HepG2 (cell line): ENCODE data around the gene PIAS1. TPM values are rescaled to one million over a fixed set of nuclear protein-coding genes. Genes with fewer than 3 reads are reported as not detected.
"Not testable (repeated sequence)": the region's sequence is repeated elsewhere in the genome, so short reads cannot be mapped to it uniquely, and the experiment has no call there.

Experiments
- ATAC-seq: fragments of 200-7000 bp; cut with Tn5 transposase; 3 replicates; pipeline ENCODE4 v1.9.1; 2020; ENCODE audit warnings: mild to moderate bottlenecking, moderate library complexity
- BruUV-seq: library from RNA; stranded (reverse); fragments of 400-500 nt; replicated peaks from 2 replicates; lab custom pipeline; 2021; lab: Mats Ljungman, UMichigan
- CTCF ChIA-PET: fragments of 300-600 bp; formaldehyde crosslinking; extraction: SDS; loops from one replicate; lab custom pipeline; 2021; ENCODE audit warnings: low total read pairs, inconsistent platforms, low intra/inter-chr PET ratio; lab: Yijun Ruan, JAX
- POLR2A ChIA-PET: fragments of 350-600 bp; sonication (Branson Sonifier 250); formaldehyde crosslinking; loops from one replicate; lab custom pipeline; 2020; ENCODE audit warnings: antibody characterized with exemption, inconsistent platforms; lab: Yijun Ruan, JAX
- DNase-seq: peaks from one replicate; pipeline ENCODE4 v3.0.0-alpha.2; 2015; ENCODE audit warnings: low spot score
- FAIRE-seq: peaks from 3 replicates; lab custom pipeline; 2011; peaks lifted over from hg19 to GRCh38; lab: Jason Lieb, UNC
- H2AFZ ChIP-seq: one replicate; pipeline ENCODE4 v1.6.1; 2011; ENCODE audit warnings: low read length, inconsistent platforms
- H3K27ac ChIP-seq: fragments of 300-600 bp; 3 replicates; pipeline ENCODE4 v1.8.0; 2011; ENCODE audit warnings: mixed run types, mild to moderate bottlenecking, mixed read lengths, low read length, inconsistent platforms; ENCODE audit not compliant: insufficient read depth; ENCODE audit errors: extremely low read length
- H3K27me3 ChIP-seq, 2 experiments: fragments of 200-600 bp in 1 of 2; 2 replicates in 1 of 2; 3 replicates in 1 of 2; pipeline versions ENCODE4 v1.6.0 to v1.8.0; 2011; ENCODE audit warnings: low read length in 2 of 2, mild to moderate bottlenecking in 2 of 2, moderate library complexity in 2 of 2, inconsistent platforms in 1 of 2; ENCODE audit not compliant: insufficient read depth in 2 of 2, control insufficient read depth in 1 of 2
- H3K36me3 ChIP-seq, 2 experiments: fragments of 200-600 bp in 1 of 2; replicated peaks in 1 of 2; 2 replicates in 1 of 2; 3 replicates in 1 of 2; pipeline versions ENCODE4 v1.5.1 to v1.8.0; 2011; ENCODE audit warnings: low read length in 2 of 2, inconsistent platforms in 1 of 2; ENCODE audit not compliant: insufficient read depth in 2 of 2, control insufficient read depth in 1 of 2
- H3K4me1 ChIP-seq: 2 replicates; pipeline ENCODE4 v1.5.1; 2012; ENCODE audit warnings: low read length, inconsistent platforms; ENCODE audit not compliant: insufficient read depth
- H3K4me2 ChIP-seq: 2 replicates; pipeline ENCODE4 v1.6.0; 2011; ENCODE audit warnings: low read depth, low read length, inconsistent platforms
- H3K4me3 ChIP-seq, 3 experiments: fragments of 200-600 bp in 1 of 3; sonication (generic), shearing (Covaris generic) in 1 of 3; replicated peaks in 1 of 3; 2 replicates each; pipeline ENCODE4 v1.5.1; 2011 to 2016; ENCODE audit warnings: low read length in 3 of 3, inconsistent platforms in 2 of 3, low read depth in 2 of 3, mild to moderate bottlenecking in 2 of 3, control low read depth in 1 of 3, mixed read lengths in 1 of 3; ENCODE audit not compliant: insufficient read depth in 1 of 3
- H3K79me2 ChIP-seq: one replicate; pipeline ENCODE4 v1.6.1; 2011; ENCODE audit warnings: low read length, inconsistent platforms; ENCODE audit not compliant: insufficient read depth
- H3K9ac ChIP-seq: 2 replicates; pipeline ENCODE4 v1.6.0; 2011; ENCODE audit warnings: mild to moderate bottlenecking, low read depth, low read length, inconsistent platforms; ENCODE audit not compliant: insufficient read depth
- H3K9me3 ChIP-seq: 2 replicates; pipeline ENCODE4 v1.5.1; 2012; ENCODE audit warnings: mild to moderate bottlenecking, low read length
- H4K20me1 ChIP-seq: 2 replicates; pipeline ENCODE4 v1.6.0; 2011; ENCODE audit warnings: inconsistent platforms, mild to moderate bottlenecking, low read length, moderate library complexity; ENCODE audit not compliant: insufficient read depth
- WGBS: methylation state at CpG from one replicate; pipeline ENCODE4 v1.1.6; 2017; ENCODE audit warnings: low lambda C conversion rate; 5-methylcytosine and 5-hydroxymethylcytosine counted together
- in situ Hi-C: cut with HindIII; loops from 2 replicates; pipeline ENCODE4 v1.10.0; 2017; ENCODE audit warnings: low pct_unique_long_range_greater_than_20kb; ENCODE audit not compliant: extremely low pct_ligation_motif_present
- intact Hi-C: fragments of 100-400 bp; cut with micrococcal nuclease; formaldehyde crosslinking; loops from one replicate; pipeline ENCODE4 v1.10.0; 2022; ENCODE audit not compliant: unreplicated experiment
- polyA plus RNA-seq, 8 experiments: library from polyadenylated mRNA; depleted of rRNA in 3 of 8; stranded (reverse) in 7 of 8; unstranded in 1 of 8; fragments of >200 nt; fragmentation: Illumina TruSeq in 4 of 8; extraction: Trizol in 4 of 8; gene quantifications; 2 replicates each; pipeline versions ENCODE4 v1.2.1 to v1.2.3, GENCODE V29; 2011 to 2016; ENCODE audit warnings: low read depth in 4 of 8, missing spikeins in 1 of 8, mixed read lengths in 1 of 8; ENCODE audit not compliant: insufficient read depth in 1 of 8
- total RNA-seq, 5 experiments: library from RNA; depleted of rRNA; stranded (reverse); fragments of >200 nt; fragmentation: Illumina TruSeq; extraction: Trizol; gene quantifications; 2 replicates each; pipeline ENCODE4 v1.2.3, GENCODE V29; 2016; ENCODE audit warnings: low read depth in 1 of 5

PIAS1 gene
- total and polyA plus RNA-seq, 2 of the 13 experiments (the other 11 are each of a cell fraction or from before 2014, with no cell fraction given): 20.7 to 33.7 TPM

GRCh38 chr15:68221530-68222431 is 167.7 kb downstream of the PIAS1 start:
- H3K27ac ChIP-seq, FAIRE-seq, DNase-seq, in situ Hi-C loops, H3K9ac ChIP-seq, intact Hi-C loops, H3K4me2 ChIP-seq, POLR2A ChIA-PET, H3K27me3 ChIP-seq, CTCF ChIA-PET, ATAC-seq, H2AFZ ChIP-seq, H4K20me1 ChIP-seq, H3K9me3 ChIP-seq, BruUV-seq, H3K4me3 ChIP-seq: not testable (repeated sequence)
- WGBS: 86% methylated on average over 18 of the region's 55 CpGs
- H3K36me3 ChIP-seq: peaks cover 8 to 22% of the 10 kb centered on the region in 2 experiments; a peak in 4 of 5 replicates
- H3K79me2 ChIP-seq: peaks cover 48% of the 10 kb centered on the region
- H3K4me1 ChIP-seq: peaks cover 19% of the 10 kb centered on the region

- peaks cover 53% of the 10 kb centered on the region for H3K79me2 ChIP-seq
- 91% methylated on average over 18 of the region's 18 CpGs for WGBS
- H3K9me3 ChIP-seq, H3K27ac ChIP-seq, H3K27me3 ChIP-seq, BruUV-seq, FAIRE-seq, POLR2A ChIA-PET, H3K4me3 ChIP-seq, H3K9ac ChIP-seq, H4K20me1 ChIP-seq, intact Hi-C loops, H3K4me2 ChIP-seq, DNase-seq, CTCF ChIA-PET, H2AFZ ChIP-seq, ATAC-seq, in situ Hi-C loops: not testable (repeated sequence)
- H3K4me1 ChIP-seq: peaks cover 23% of the 10 kb centered on the region
- H3K36me3 ChIP-seq: peaks cover 8 to 18% of the 10 kb centered on the region in 2 experiments; a peak in 4 of 5 replicates
Observed at GRCh38 chr15:68222432-68222743, 168.3 kb downstream of the PIAS1 start.
